GM12878 (cell line): ENCODE data around the gene PGM5. TPM values are rescaled to one million over a fixed set of nuclear protein-coding genes. Genes with fewer than 3 reads are reported as not detected.
A peak's percentile ranks its signal among the peaks of the same experiment; 100 is the strongest.

Source experiments
- ATAC-seq: fragments of 200-7000 bp; cut with Tn5 transposase; 3 replicates; pipeline ENCODE4 v1.9.1; 2020; ENCODE audit warnings: mild to moderate bottlenecking, moderate library complexity
- BruUV-seq: library from RNA; stranded (reverse); fragments of 400-500 nt; replicated peaks from 2 replicates; lab custom pipeline; 2021; lab: Mats Ljungman, UMichigan
- CTCF ChIA-PET: fragments of 300-600 bp; sonication (Branson Sonifier 250); formaldehyde crosslinking; extraction: SDS; loops from one replicate; lab custom pipeline; 2021; ENCODE audit warnings: inconsistent platforms; lab: Yijun Ruan, JAX
- POLR2A ChIA-PET: fragments of 350-600 bp; formaldehyde crosslinking; extraction: SDS; loops from one replicate; lab custom pipeline; 2021; ENCODE audit warnings: inconsistent platforms; lab: Charles Lee
- RAD21 ChIA-PET: fragments of 300-600 bp; sonication (Branson Sonifier 250); formaldehyde crosslinking; loops from one replicate; lab custom pipeline; 2023; ENCODE audit warnings: antibody characterized with exemption; ENCODE audit not compliant: unreplicated experiment; lab: Charles Lee
- SMC1A ChIA-PET: fragments of 300-600 bp; sonication (Branson Sonifier 250); formaldehyde crosslinking; loops from one replicate; lab custom pipeline; 2023; ENCODE audit not compliant: unreplicated experiment, uncharacterized antibody; lab: Charles Lee
- DNase-seq: peaks from one replicate; pipeline ENCODE4 v3.0.0-alpha.2; 2011; ENCODE audit warnings: low read depth, low spot score
- FAIRE-seq: peaks from 3 replicates; lab custom pipeline; 2011; peaks lifted over from hg19 to GRCh38; lab: Jason Lieb, UNC
- H2AFZ ChIP-seq: 2 replicates; pipeline ENCODE4 v1.6.0; 2011; ENCODE audit warnings: low read depth, low read length, control low read depth; ENCODE audit not compliant: control insufficient read depth
- H3K27ac ChIP-seq: 2 replicates; pipeline ENCODE4 v1.5.1; 2011; ENCODE audit warnings: control low read depth; ENCODE audit not compliant: control insufficient read depth, insufficient read depth
- H3K27me3 ChIP-seq, 2 experiments: replicated peaks in 1 of 2; 2 replicates each; pipeline versions ENCODE4 v1.6.0 to v1.6.1; 2011; ENCODE audit warnings: low read length in 1 of 2; ENCODE audit not compliant: control insufficient read depth in 2 of 2, insufficient read depth in 2 of 2
- H3K36me3 ChIP-seq, 2 experiments: 2 replicates each; pipeline ENCODE4 v1.5.1; 2011; ENCODE audit warnings: low read length in 1 of 2; ENCODE audit not compliant: control insufficient read depth in 2 of 2, insufficient read depth in 2 of 2
- H3K4me1 ChIP-seq: 2 replicates; pipeline ENCODE4 v1.6.1; 2011; ENCODE audit warnings: mild to moderate bottlenecking, low read length, moderate library complexity, mixed read lengths; ENCODE audit not compliant: control insufficient read depth, insufficient read depth
- H3K4me2 ChIP-seq: 2 replicates; pipeline ENCODE4 v1.6.0; 2011; ENCODE audit warnings: control low read depth; ENCODE audit not compliant: control insufficient read depth, insufficient read depth
- H3K4me3 ChIP-seq: fragments of 200-600 bp; sonication (generic); 2 replicates; pipeline ENCODE4 v1.5.1; 2016
- H3K79me2 ChIP-seq: 2 replicates; pipeline ENCODE4 v1.6.0; 2011; ENCODE audit warnings: low read length; ENCODE audit not compliant: control insufficient read depth, insufficient read depth
- H3K9ac ChIP-seq: 2 replicates; pipeline ENCODE4 v1.8.0; 2011; ENCODE audit warnings: low read length, control low read depth, mixed read lengths; ENCODE audit not compliant: control insufficient read depth, insufficient read depth
- H3K9me3 ChIP-seq: replicated peaks from 3 replicates; pipeline ENCODE4 v1.5.1; 2011; ENCODE audit warnings: mild to moderate bottlenecking, low read length; ENCODE audit not compliant: control insufficient read depth, insufficient read depth
- H4K20me1 ChIP-seq: 2 replicates; pipeline ENCODE4 v1.6.0; 2011; ENCODE audit not compliant: control insufficient read depth, insufficient read depth
- BMI1 ChIP-seq: fragments of 450-650 bp; IDR thresholded peaks from 2 replicates; pipeline ENCODE4 v1.6.1; 2016; ENCODE audit warnings: mild to moderate bottlenecking, moderate library complexity, borderline replicate concordance
- EED ChIP-seq: sonication (generic); IDR thresholded peaks from 2 replicates; pipeline ENCODE4 v1.6.1; 2016; ENCODE audit warnings: antibody characterized with exemption, low read depth
- EP300 ChIP-seq, 2 experiments: fragments of 150-350 bp in 1 of 2; IDR thresholded peaks; 2 replicates each; pipeline ENCODE4 v1.6.1; 2011 to 2012; ENCODE audit warnings: low read depth in 2 of 2, low read length in 2 of 2, borderline replicate concordance in 1 of 2, improper control_type of control experiment in 1 of 2, inconsistent platforms in 1 of 2; ENCODE audit not compliant: control insufficient read depth in 1 of 2
- ETV6 ChIP-seq, 2 experiments: fragments of 450-650 bp in 1 of 2; IDR thresholded peaks in 1 of 2; conservative IDR thresholded peaks in 1 of 2; 2 replicates each; pipeline ENCODE4 v1.6.1; 2014; ENCODE audit warnings: antibody characterized with exemption in 1 of 2, borderline replicate concordance in 1 of 2, low read depth in 1 of 2, mild to moderate bottlenecking in 1 of 2, moderate library complexity in 1 of 2
- EZH2 ChIP-seq: IDR thresholded peaks from 2 replicates; pipeline ENCODE4 v1.6.1; 2012; ENCODE audit warnings: low read depth, mild to moderate bottlenecking, control low read depth, inconsistent platforms, low read length, borderline replicate concordance; ENCODE audit not compliant: control insufficient read depth
- FOXM1 ChIP-seq: IDR thresholded peaks from 2 replicates; pipeline ENCODE4 v1.6.1; 2012; ENCODE audit warnings: low read depth, mild to moderate bottlenecking, inconsistent platforms, low read length, moderate library complexity
- HDAC2 ChIP-seq: fragments of 200-600 bp; sonication (generic); IDR thresholded peaks from 2 replicates; pipeline ENCODE4 v1.6.1; 2017
- IKZF1 ChIP-seq: fragments of 450-650 bp; conservative IDR thresholded peaks from 2 replicates; pipeline ENCODE4 v1.6.1; 2017; ENCODE audit warnings: antibody characterized with exemption, mild to moderate bottlenecking
- JUNB ChIP-seq: IDR thresholded peaks from 2 replicates; pipeline ENCODE4 v1.6.1; 2016; ENCODE audit warnings: antibody characterized with exemption, mild to moderate bottlenecking
- POU2F2 ChIP-seq: IDR thresholded peaks from 3 replicates; pipeline ENCODE4 v1.6.1; 2011; ENCODE audit warnings: low read depth, mild to moderate bottlenecking, low read length, borderline replicate concordance
- RAD21 ChIP-seq: IDR thresholded peaks from 2 replicates; pipeline ENCODE4 v1.6.1; 2011; ENCODE audit warnings: mild to moderate bottlenecking, low read depth, low read length, moderate library complexity; ENCODE audit not compliant: insufficient read depth
- RBBP5 ChIP-seq: fragments of 200-600 bp; sonication (generic); conservative IDR thresholded peaks from 2 replicates; pipeline ENCODE4 v1.6.1; 2016
- RFX5 ChIP-seq: IDR thresholded peaks from 2 replicates; pipeline ENCODE4 v1.6.1; 2011; ENCODE audit warnings: low read depth, low read length, improper control_type of control experiment
- SIN3A ChIP-seq: IDR thresholded peaks from 2 replicates; pipeline ENCODE4 v1.6.1; 2012; ENCODE audit warnings: low read depth, low read length, improper control_type of control experiment
- SMC3 ChIP-seq: IDR thresholded peaks from 2 replicates; pipeline ENCODE4 v1.6.1; 2011; ENCODE audit warnings: low read length, improper control_type of control experiment, borderline replicate concordance
- YY1 ChIP-seq: IDR thresholded peaks from 2 replicates; pipeline ENCODE4 v1.6.1; 2011; ENCODE audit warnings: low read depth, mild to moderate bottlenecking, low read length
- ZBED1 ChIP-seq: IDR thresholded peaks from 2 replicates; pipeline ENCODE4 v1.6.1; 2016; ENCODE audit warnings: borderline replicate concordance
- ZNF217 ChIP-seq: fragments of 450-650 bp; IDR thresholded peaks from 2 replicates; pipeline ENCODE4 v1.6.1; 2017; ENCODE audit warnings: antibody characterized with exemption, mild to moderate bottlenecking
- ZNF384 ChIP-seq: IDR thresholded peaks from 2 replicates; pipeline ENCODE4 v1.6.1; 2012; ENCODE audit warnings: low read depth, mild to moderate bottlenecking, low read length, improper control_type of control experiment, borderline replicate concordance
- ZZZ3 ChIP-seq: IDR thresholded peaks from 2 replicates; pipeline ENCODE4 v1.6.1; 2011; ENCODE audit warnings: low read depth; ENCODE audit not compliant: control insufficient read depth, insufficient read length
- WGBS: methylation state at CpG from one replicate; pipeline ENCODE4 v1.1.6; 2016; ENCODE audit warnings: low lambda C conversion rate; ENCODE audit not compliant: insufficient replicate concordance, insufficient coverage; ENCODE audit errors: missing lambda C conversion rate; 5-methylcytosine and 5-hydroxymethylcytosine counted together
- in situ Hi-C: fragments of 300-500 bp; cut with MboI; formaldehyde crosslinking; loops from 9 replicates; pipeline ENCODE4 v1.14.3; 2018; ENCODE audit warnings: mixed read lengths
- intact Hi-C: fragments of 100-400 bp; cut with micrococcal nuclease; formaldehyde crosslinking; loops from one replicate; pipeline ENCODE4 v1.14.2; 2022; ENCODE audit not compliant: unreplicated experiment
- polyA plus RNA-seq, 11 experiments: library from polyadenylated mRNA; depleted of rRNA in 4 of 11; unstranded in 6 of 11; stranded (reverse) in 5 of 11; fragments of >200 nt; fragmentation: Nextera tagmentation in 4 of 11; fragmentation: Illumina TruSeq in 1 of 11; extraction: Ambion mirVana in 4 of 11; extraction: Trizol in 1 of 11; gene quantifications; 1 replicate in 1 of 11; 2 replicates in 10 of 11; pipeline versions ENCODE4 v1.2.1 to v1.2.3, GENCODE V29; 2011 to 2016; ENCODE audit warnings: inconsistent platforms in 2 of 11, missing spikeins in 2 of 11, low read depth in 1 of 11
- total RNA-seq, 4 experiments: library from RNA; depleted of rRNA in 3 of 4; stranded (reverse); fragments of >200 nt in 3 of 4; fragmentation: Illumina TruSeq in 1 of 4; extraction: Trizol in 1 of 4; gene quantifications; 2 replicates each; pipeline versions ENCODE4 v1.2.1 to v1.2.3, GENCODE V29; 2013 to 2021
- TF ChIP-seq, protein P1 (sequence below): IDR thresholded peaks from 2 replicates; pipeline ENCODE4 v1.6.1; 2011; ENCODE audit warnings: borderline replicate concordance, low read depth, mild to moderate bottlenecking, moderate library complexity, low read length; ENCODE audit not compliant: insufficient read depth, poor library complexity, severe bottlenecking
- TF ChIP-seq, protein P2 (sequence below): IDR thresholded peaks from 2 replicates; pipeline ENCODE4 v1.6.1; 2011; ENCODE audit warnings: mild to moderate bottlenecking, low read depth, low read length, moderate library complexity; ENCODE audit not compliant: insufficient replicate concordance

Gene PGM5
- total and polyA plus RNA-seq, 10 of the 15 experiments (the other 5 are each of a cell fraction or from before 2014, with no cell fraction given) = 0.28 to 0.73 TPM; not detected in 8

DNA sequence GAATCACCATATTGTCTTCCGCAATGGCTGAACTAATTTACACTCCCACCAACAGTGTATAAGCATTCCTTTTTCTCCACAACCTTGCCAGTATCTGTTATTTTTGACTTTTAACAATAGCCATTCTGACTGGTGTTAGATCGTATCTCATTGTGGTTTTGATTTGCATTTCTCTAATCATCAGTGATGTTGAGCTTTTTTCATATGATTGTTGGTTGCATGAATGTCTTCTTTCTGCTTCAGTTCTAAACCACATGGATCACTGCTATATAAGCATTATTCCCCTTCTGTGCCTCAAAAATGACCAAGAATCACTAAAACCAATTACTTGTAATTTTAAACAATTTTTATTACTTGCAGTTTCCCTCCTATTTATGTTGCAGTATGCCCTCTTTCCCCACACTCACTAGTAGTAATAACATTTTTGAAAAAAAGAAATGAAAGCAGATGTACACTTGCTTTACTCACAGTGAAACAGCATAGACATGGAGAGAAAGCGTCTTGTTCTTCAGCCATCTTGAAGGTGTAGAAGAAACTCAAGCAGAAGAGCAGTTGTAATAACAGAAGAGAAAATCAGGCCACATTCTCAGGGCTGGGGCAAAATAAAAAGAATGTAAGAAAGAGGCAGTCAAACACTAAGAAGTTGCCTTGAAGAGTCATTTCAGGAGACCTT, 188.8 kb downstream of the PGM5 start:
- Histone ChIP-seq H3K4me3 (peak overlapping the region; percentile 54), H3K4me1 (peaks cover 29% of the 10 kb centered on the region), H3K9me3 (no peaks in the 10 kb centered on the region), H3K27me3 (peaks cover 0 to 2% of the 10 kb centered on the region in 2 experiments; a peak in 1 of 4 replicates), H4K20me1 (no peaks in the 10 kb centered on the region), H3K9ac (no peak overlapping the region; the same call in 1 of the 2 replicates), H3K79me2 (no peaks in the 10 kb centered on the region), H3K27ac (peak overlapping the region; percentile 88), H2AFZ (peak overlapping the region; percentile 11), H3K4me2 (peak overlapping the region; percentile 84), H3K36me3 (no peaks in the 10 kb centered on the region)
- CTCF ChIA-PET = interaction anchor here (2.1 kb wide), 1 partner anchor 23 kb away, joined by 7 read pairs; no protein-coding TSS in a partner anchor
- RAD21 ChIA-PET = interaction anchor here (0.5 kb wide), 1 partner anchor 1379 kb away, joined by 3 read pairs; no protein-coding TSS in a partner anchor
- DNase-seq = peak; percentile 32
- ATAC-seq = peak; percentile 40
- FAIRE-seq = no peak
- intact Hi-C loops (loop anchor here (1.0 kb wide), 1 partner anchor 12 kb away; no protein-coding TSS in a partner anchor), in situ Hi-C loops (loop anchor here (25.0 kb wide), 1 partner anchor 92 kb away; no protein-coding TSS in a partner anchor)
- 33% methylated on average over 3 of the region's 3 CpGs for WGBS
- SMC1A ChIA-PET = no interaction called here
- no TSS peak for BruUV-seq
- POLR2A ChIA-PET = no interaction called here
- peak; percentile 59; the same call in 1 of the 2 replicates for TF ChIP-seq YY1
- no peak for TF ChIP-seq RFX5
- TF ChIP-seq JUNB = peak; percentile 62; the same call in 1 of the 2 replicates
- TF ChIP-seq IKZF1 = no peak
- no peak for TF ChIP-seq ZNF384
- TF ChIP-seq EZH2 = no peak
- TF ChIP-seq SMC3 = no peak
- 0 out of 2 replicates have a peak, but pooled peaks have one; percentile 17 for TF ChIP-seq FOXM1
- no peak for TF ChIP-seq HDAC2
- TF ChIP-seq EP300 (IDR thresholded peaks at IDR 0.05; ENCODE audit: borderline replicate concordance in 1 of 2, control insufficient read depth in 1 of 2, low read depth in 2 of 2, low read length in 2 of 2) = no peak
- peak in 1 of 2 experiments; percentile 54; a peak in 1 of 4 replicates for TF ChIP-seq ETV6 (conservative IDR thresholded peaks at IDR 0.05 in 1 of 2, IDR thresholded peaks at IDR 0.05 in 1 of 2; ENCODE audit: borderline replicate concordance in 1 of 2, low read depth in 1 of 2)
- TF ChIP-seq POU2F2 = peak; percentile 38; the same call in 1 of the 3 replicates
- TF ChIP-seq EED = no peak
- TF ChIP-seq ZNF217 = no peak
- 0 out of 2 replicates have a peak, but pooled peaks have one; percentile 24 for TF ChIP-seq BMI1
- TF ChIP-seq, protein P1, sequence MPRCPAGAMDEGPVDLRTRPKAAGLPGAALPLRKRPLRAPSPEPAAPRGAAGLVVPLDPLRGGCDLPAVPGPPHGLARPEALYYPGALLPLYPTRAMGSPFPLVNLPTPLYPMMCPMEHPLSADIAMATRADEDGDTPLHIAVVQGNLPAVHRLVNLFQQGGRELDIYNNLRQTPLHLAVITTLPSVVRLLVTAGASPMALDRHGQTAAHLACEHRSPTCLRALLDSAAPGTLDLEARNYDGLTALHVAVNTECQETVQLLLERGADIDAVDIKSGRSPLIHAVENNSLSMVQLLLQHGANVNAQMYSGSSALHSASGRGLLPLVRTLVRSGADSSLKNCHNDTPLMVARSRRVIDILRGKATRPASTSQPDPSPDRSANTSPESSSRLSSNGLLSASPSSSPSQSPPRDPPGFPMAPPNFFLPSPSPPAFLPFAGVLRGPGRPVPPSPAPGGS = no peak
- TF ChIP-seq ZBED1 = no peak
- TF ChIP-seq ZZZ3 = no peak
- TF ChIP-seq SIN3A = no peak
- no peak for TF ChIP-seq RBBP5
- TF ChIP-seq, protein P2, sequence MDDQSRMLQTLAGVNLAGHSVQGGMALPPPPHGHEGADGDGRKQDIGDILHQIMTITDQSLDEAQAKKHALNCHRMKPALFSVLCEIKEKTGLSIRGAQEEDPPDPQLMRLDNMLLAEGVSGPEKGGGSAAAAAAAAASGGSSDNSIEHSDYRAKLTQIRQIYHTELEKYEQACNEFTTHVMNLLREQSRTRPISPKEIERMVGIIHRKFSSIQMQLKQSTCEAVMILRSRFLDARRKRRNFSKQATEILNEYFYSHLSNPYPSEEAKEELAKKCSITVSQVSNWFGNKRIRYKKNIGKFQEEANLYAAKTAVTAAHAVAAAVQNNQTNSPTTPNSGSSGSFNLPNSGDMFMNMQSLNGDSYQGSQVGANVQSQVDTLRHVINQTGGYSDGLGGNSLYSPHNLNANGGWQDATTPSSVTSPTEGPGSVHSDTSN = no peak
- 0 out of 2 replicates have a peak, but pooled peaks have one; percentile 3 for TF ChIP-seq RAD21
